Activated CD4-positive, alpha-beta T cell treated with anti-CD3 and anti-CD28 coated beads, Interleukin-2, amount 10 ng/mL, durations not matched to agents 24 days and 14 days (primary cell): ENCODE results near the gene CXCL12. TPM values are rescaled to one million over a fixed set of nuclear protein-coding genes. Genes with fewer than 3 reads are reported as not detected.

Experiments used
- DNase-seq: peaks from one replicate; pipeline ENCODE4 v3.0.0; 2022
- H3K27ac Mint-ChIP-seq: one replicate; pipeline ENCODE4 v1.8.0; 2022; ENCODE audit warnings: mild to moderate bottlenecking, mixed read lengths
- H3K27me3 Mint-ChIP-seq: one replicate; pipeline ENCODE4 v1.8.0; 2022; ENCODE audit warnings: mixed read lengths
- H3K36me3 Mint-ChIP-seq: one replicate; pipeline ENCODE4 v1.8.0; 2022; ENCODE audit warnings: low read depth, mild to moderate bottlenecking, mixed read lengths
- H3K4me1 Mint-ChIP-seq: one replicate; pipeline ENCODE4 v1.8.0; 2021; ENCODE audit warnings: mixed read lengths
- H3K4me3 Mint-ChIP-seq: one replicate; pipeline ENCODE4 v1.8.0; 2022; ENCODE audit warnings: mild to moderate bottlenecking, moderate library complexity, mixed read lengths
- H3K9me3 Mint-ChIP-seq: one replicate; pipeline ENCODE4 v1.8.0; 2021; ENCODE audit warnings: mixed read lengths
- intact Hi-C: fragments of 100-400 bp; cut with micrococcal nuclease; formaldehyde crosslinking; loops from one replicate; pipeline ENCODE4 v1.15.1; 2023
- total RNA-seq: library from RNA; stranded (reverse); gene quantifications from 2 replicates; pipeline ENCODE4 v1.2.3, GENCODE V29; 2022

The CXCL12 gene
- total RNA-seq, 1 donor from 2014 or later, result not detected

- Mint-ChIP-seq H3K4me3 (no peak overlapping the region), H3K4me1 (no peaks in the 10 kb centered on the region), H3K36me3 (no peaks in the 10 kb centered on the region), H3K9me3 (no peaks in the 10 kb centered on the region), H3K27me3 (peaks cover 2% of the 10 kb centered on the region), H3K27ac (no peak overlapping the region)
- intact Hi-C loops, result no loop called here
- no peak for DNase-seq
Observed at GRCh38 chr10:44355630-44356029, 29.3 kb downstream of the CXCL12 start.

- Mint-ChIP-seq H3K27ac (no peak overlapping the region), H3K27me3 (peaks cover 2% of the 10 kb centered on the region), H3K36me3 (no peaks in the 10 kb centered on the region), H3K4me1 (no peaks in the 10 kb centered on the region), H3K4me3 (no peak overlapping the region), H3K9me3 (no peaks in the 10 kb centered on the region)
- intact Hi-C loops, result no loop called here
- DNase-seq, result no peak
Observed at GRCh38 chr10:44354771-44355170, 30.1 kb downstream of the CXCL12 start.

- Mint-ChIP-seq H3K4me1 (no peaks in the 10 kb centered on the region), H3K36me3 (no peaks in the 10 kb centered on the region), H3K9me3 (no peaks in the 10 kb centered on the region), H3K27me3 (peaks cover 2% of the 10 kb centered on the region), H3K4me3 (no peak overlapping the region), H3K27ac (no peak overlapping the region)
- no peak for DNase-seq
- intact Hi-C loops, result no loop called here
Observed at GRCh38 chr10:44353721-44354120, 31.2 kb downstream of the CXCL12 start.

- Mint-ChIP-seq H3K27ac (no peak overlapping the region), H3K27me3 (peaks cover 2% of the 10 kb centered on the region), H3K36me3 (no peaks in the 10 kb centered on the region), H3K9me3 (no peaks in the 10 kb centered on the region), H3K4me1 (no peaks in the 10 kb centered on the region), H3K4me3 (no peak overlapping the region)
- no peak for DNase-seq
- intact Hi-C loops, result no loop called here
Observed at GRCh38 chr10:44353128-44353390, 31.8 kb downstream of the CXCL12 start.

- intact Hi-C loops, result no loop called here
- Mint-ChIP-seq H3K4me3 (no peak overlapping the region), H3K9me3 (no peaks in the 10 kb centered on the region), H3K36me3 (no peaks in the 10 kb centered on the region), H3K4me1 (no peaks in the 10 kb centered on the region), H3K27me3 (peaks cover 2% of the 10 kb centered on the region), H3K27ac (no peak overlapping the region)
- no peak for DNase-seq
Observed at GRCh38 chr10:44352316-44353127, 32.4 kb downstream of the CXCL12 start.

GRCh38 chr10:44348496-44348895, 36.4 kb downstream of the CXCL12 start:
- Mint-ChIP-seq H3K36me3 (no peaks in the 10 kb centered on the region), H3K27me3 (peaks cover 2% of the 10 kb centered on the region), H3K4me3 (no peak overlapping the region), H3K9me3 (no peaks in the 10 kb centered on the region), H3K4me1 (no peaks in the 10 kb centered on the region), H3K27ac (no peak overlapping the region)
- DNase-seq, result no peak
- intact Hi-C loops, result no loop called here

GRCh38 chr10:44347609-44348400, 37.1 kb downstream of the CXCL12 start:
- Mint-ChIP-seq H3K27ac (no peak overlapping the region), H3K9me3 (no peaks in the 10 kb centered on the region), H3K27me3 (peaks cover 2% of the 10 kb centered on the region), H3K4me1 (no peaks in the 10 kb centered on the region), H3K36me3 (no peaks in the 10 kb centered on the region), H3K4me3 (no peak overlapping the region)
- DNase-seq, result no peak
- intact Hi-C loops, result no loop called here

- H3K4me1 Mint-ChIP-seq, result no peaks in the 10 kb centered on the region
- no peak for DNase-seq
- H3K27ac Mint-ChIP-seq, result no peak overlapping the region
- H3K27me3 Mint-ChIP-seq, result no peaks in the 10 kb centered on the region
- intact Hi-C loops, result no loop called here
- H3K9me3 Mint-ChIP-seq, result no peaks in the 10 kb centered on the region
- no peak overlapping the region for H3K4me3 Mint-ChIP-seq
- H3K36me3 Mint-ChIP-seq, result no peaks in the 10 kb centered on the region
Observed at GRCh38 chr10:44344727-44345126, 40.2 kb downstream of the CXCL12 start.

- H3K27ac Mint-ChIP-seq, result no peak overlapping the region
- no peaks in the 10 kb centered on the region for H3K9me3 Mint-ChIP-seq
- H3K27me3 Mint-ChIP-seq, result no peaks in the 10 kb centered on the region
- no peak for DNase-seq
- intact Hi-C loops, result no loop called here
- no peak overlapping the region for H3K4me3 Mint-ChIP-seq
- no peaks in the 10 kb centered on the region for H3K36me3 Mint-ChIP-seq
- H3K4me1 Mint-ChIP-seq, result no peaks in the 10 kb centered on the region
Observed at GRCh38 chr10:44343843-44344242, 41.1 kb downstream of the CXCL12 start.

GRCh38 chr10:44341886-44342285, 43.0 kb downstream of the CXCL12 start:
- no peaks in the 10 kb centered on the region for H3K27me3 Mint-ChIP-seq

GRCh38 chr10:44340557-44340956, 44.3 kb downstream of the CXCL12 start:
- DNase-seq, result no peak
- Mint-ChIP-seq H3K36me3 (no peaks in the 10 kb centered on the region), H3K27ac (no peak overlapping the region), H3K27me3 (no peaks in the 10 kb centered on the region), H3K4me1 (no peaks in the 10 kb centered on the region), H3K4me3 (no peak overlapping the region), H3K9me3 (no peaks in the 10 kb centered on the region)
- intact Hi-C loops, result no loop called here

More at GRCh38 chr10:44341886-44342285, 43.0 kb downstream of the CXCL12 start:
- Mint-ChIP-seq H3K36me3 (no peaks in the 10 kb centered on the region), H3K4me3 (no peak overlapping the region), H3K27ac (no peak overlapping the region), H3K9me3 (no peaks in the 10 kb centered on the region), H3K4me1 (no peaks in the 10 kb centered on the region)
- intact Hi-C loops, result no loop called here
- no peak for DNase-seq

- intact Hi-C loops, result no loop called here
- H3K27me3 Mint-ChIP-seq, result no peaks in the 10 kb centered on the region
- no peak overlapping the region for H3K4me3 Mint-ChIP-seq
- no peak for DNase-seq
- no peaks in the 10 kb centered on the region for H3K9me3 Mint-ChIP-seq
- H3K36me3 Mint-ChIP-seq, result no peaks in the 10 kb centered on the region
- no peaks in the 10 kb centered on the region for H3K4me1 Mint-ChIP-seq
- no peak overlapping the region for H3K27ac Mint-ChIP-seq
Observed at GRCh38 chr10:44339218-44339617, 45.7 kb downstream of the CXCL12 start.

- no peaks in the 10 kb centered on the region for H3K4me1 Mint-ChIP-seq
- intact Hi-C loops, result no loop called here
- DNase-seq, result no peak
- H3K4me3 Mint-ChIP-seq, result no peak overlapping the region
- H3K27me3 Mint-ChIP-seq, result no peaks in the 10 kb centered on the region
- H3K27ac Mint-ChIP-seq, result no peak overlapping the region
- H3K36me3 Mint-ChIP-seq, result no peaks in the 10 kb centered on the region
- no peaks in the 10 kb centered on the region for H3K9me3 Mint-ChIP-seq
Observed at GRCh38 chr10:44337081-44337480, 47.8 kb downstream of the CXCL12 start.

- DNase-seq, result no peak
- intact Hi-C loops, result no loop called here
- Mint-ChIP-seq H3K27ac (no peak overlapping the region), H3K27me3 (no peaks in the 10 kb centered on the region), H3K36me3 (no peaks in the 10 kb centered on the region), H3K9me3 (no peaks in the 10 kb centered on the region), H3K4me3 (no peak overlapping the region), H3K4me1 (no peaks in the 10 kb centered on the region)
Observed at GRCh38 chr10:44335330-44336021, 49.4 kb downstream of the CXCL12 start.
